ENCODE results near the gene HADHA.

Gene HADHA

GRCh38 chr2:26144953-26145680, 99.3 kb downstream of the HADHA start:
- H3K4me3 ChIP-seq (ENCODE audit: low read length): no peak overlapping the region
- peak; percentile 61 for DNase-seq (ENCODE audit: low read depth)
- TF ChIP-seq CTCF (IDR thresholded peaks at IDR 0.05; ENCODE audit: insufficient read depth, low read depth, low read length, missing control alignments): peak; percentile 74

- no peak for TF ChIP-seq CTCF (IDR thresholded peaks at IDR 0.05; ENCODE audit: insufficient read depth, low read depth, low read length, missing control alignments)
- H3K4me3 ChIP-seq (ENCODE audit: low read length): no peak overlapping the region
- DNase-seq (ENCODE audit: low read depth): no peak
Observed at GRCh38 chr2:26144031-26144430, 100.4 kb downstream of the HADHA start.

GRCh38 chr2:26141145-26141769, 103.2 kb downstream of the HADHA start:
- H3K4me3 ChIP-seq (ENCODE audit: low read length): no peak overlapping the region
- TF ChIP-seq CTCF (IDR thresholded peaks at IDR 0.05; ENCODE audit: insufficient read depth, low read depth, low read length, missing control alignments): no peak
- DNase-seq (ENCODE audit: low read depth): no peak

All from epithelial cell of esophagus (primary cell).